Activated T-cell treated with anti-CD3 and anti-CD28 coated beads for 24 hours (primary cell): ENCODE measurements around the gene CCK.

Source experiments
- DNase-seq: peaks from one replicate; pipeline ENCODE4 v3.0.0-alpha.2; 2020; ENCODE audit warnings: low read depth

The CCK gene

GRCh38 chr3:42267878-42268277, 1.9 kb upstream of the CCK start:
- DNase-seq = no peak

- no peak for DNase-seq
Observed at GRCh38 chr3:42265059-42265991, 660 bp downstream of the CCK start.

- no peak for DNase-seq
Observed at GRCh38 chr3:42264399-42265058, 1.5 kb downstream of the CCK start.

DNA sequence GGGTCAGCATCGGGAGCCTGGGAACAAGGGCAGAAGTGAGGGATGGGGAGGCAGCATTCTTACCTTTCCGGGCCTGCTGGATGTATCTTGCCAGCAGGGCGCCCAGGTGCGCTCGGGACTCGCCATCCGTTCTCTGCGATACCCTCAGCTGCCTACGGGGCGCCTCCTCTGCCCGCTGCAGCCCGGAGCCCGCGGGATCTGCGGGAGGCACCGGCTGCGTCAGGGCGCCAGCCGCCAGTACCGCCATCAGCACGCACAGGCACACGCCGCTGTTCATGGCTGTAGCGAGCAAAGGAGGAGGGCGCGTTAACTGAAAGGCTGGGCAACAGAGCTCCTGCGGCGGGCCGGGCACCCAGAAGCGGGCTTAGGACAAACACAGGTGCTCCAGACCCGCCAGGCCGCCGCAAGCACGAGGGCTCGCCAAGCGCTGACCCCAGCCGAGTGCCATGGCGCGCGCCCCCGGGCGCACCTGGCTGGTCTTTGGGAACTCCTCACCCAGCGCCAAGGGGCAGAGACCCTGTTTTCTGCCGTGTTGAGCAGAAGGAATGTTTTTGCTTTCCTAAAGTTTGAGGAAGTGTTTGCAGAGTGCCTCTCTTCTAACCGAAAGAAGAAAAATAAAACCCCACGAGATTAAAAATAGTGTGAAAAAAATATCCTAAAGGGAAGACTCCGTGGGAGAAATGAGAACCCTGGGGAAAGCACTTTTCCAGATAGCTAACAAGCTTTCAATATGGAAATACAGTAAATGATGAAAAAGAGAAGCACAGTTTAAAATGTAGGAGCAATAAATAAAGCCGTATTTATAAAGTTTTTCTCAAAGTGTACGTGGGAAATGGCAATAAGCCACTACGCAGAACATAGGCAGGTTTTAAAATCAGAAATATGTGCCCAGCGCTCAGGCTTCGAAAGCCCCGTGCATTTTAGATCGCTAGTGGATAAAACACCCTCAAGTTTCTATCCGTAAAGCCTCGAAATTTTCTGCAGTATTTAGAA, 2.3 kb downstream of the CCK start:
- DNase-seq = no peak

DNA sequence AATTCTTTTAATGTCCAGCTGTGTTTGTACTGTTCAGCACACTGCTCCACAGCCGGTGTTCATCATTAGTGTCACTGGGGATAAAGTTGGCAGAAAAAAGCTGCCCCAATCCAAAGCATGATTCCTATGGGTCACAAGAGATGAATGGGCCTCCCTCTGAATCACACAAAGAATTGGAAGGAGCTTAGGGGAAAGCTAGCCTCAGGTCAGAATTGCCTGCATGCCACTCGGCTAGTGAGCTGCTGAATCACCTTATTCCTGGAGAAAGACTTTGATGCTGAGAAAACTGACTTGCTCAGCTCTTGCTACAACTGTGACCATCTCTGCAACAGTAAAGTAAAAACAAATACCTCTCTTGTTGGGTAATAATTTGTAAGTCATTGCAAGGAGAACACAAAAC, 3.5 kb downstream of the CCK start:
- no peak for DNase-seq

GRCh38 chr3:42257007-42257406, 9.0 kb downstream of the CCK start:
- DNase-seq = no peak

- no peak for DNase-seq
Observed at GRCh38 chr3:42256135-42256819, 9.7 kb downstream of the CCK start.

DNA sequence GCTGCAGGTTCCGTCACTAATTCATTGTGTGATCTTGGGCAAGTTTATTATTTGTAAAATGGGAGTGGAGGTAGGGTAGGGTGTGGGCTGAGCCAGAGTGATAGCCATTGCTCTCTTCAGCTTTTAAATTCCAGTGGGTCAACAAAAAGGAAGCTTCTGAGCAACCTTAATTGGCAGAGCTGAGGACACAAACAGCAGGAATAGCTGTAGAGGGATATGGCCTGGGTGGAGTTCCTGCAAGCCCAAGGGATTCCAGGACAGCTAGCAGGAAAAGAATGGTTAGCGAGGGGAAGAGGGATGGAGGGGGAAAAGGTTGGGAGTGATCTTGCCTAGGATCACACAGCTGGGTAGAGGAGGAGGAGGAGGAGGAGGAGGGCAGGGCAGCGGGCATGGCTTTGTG, 11.4 kb downstream of the CCK start:
- DNase-seq = no peak

GRCh38 chr3:42250761-42251160, 15.2 kb downstream of the CCK start:
- no peak for DNase-seq

DNA sequence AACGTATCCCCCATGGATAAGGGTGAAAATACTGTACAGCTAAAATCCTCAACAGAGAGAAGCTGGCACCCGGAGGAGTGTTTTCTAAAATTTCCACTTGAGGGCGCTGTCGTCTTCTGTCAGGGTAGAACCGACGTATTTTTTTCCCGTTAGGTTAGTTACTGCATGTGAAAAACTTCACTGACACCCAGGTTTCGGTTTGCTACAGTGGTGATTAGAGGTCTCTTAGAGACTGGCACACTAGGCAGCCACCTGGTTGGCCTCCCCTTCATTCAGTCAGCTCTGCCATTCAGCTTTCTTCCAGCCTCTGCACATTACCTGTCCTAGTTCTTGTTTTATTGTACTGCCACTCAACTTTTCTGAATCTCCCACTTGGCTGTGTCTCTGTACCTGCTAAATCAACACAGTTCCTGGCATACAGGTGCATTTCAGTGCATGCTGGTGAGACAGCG, 18.4 kb downstream of the CCK start:
- DNase-seq = peak; percentile 61

GRCh38 chr3:42246091-42246490, 19.9 kb downstream of the CCK start:
- no peak for DNase-seq

DNA sequence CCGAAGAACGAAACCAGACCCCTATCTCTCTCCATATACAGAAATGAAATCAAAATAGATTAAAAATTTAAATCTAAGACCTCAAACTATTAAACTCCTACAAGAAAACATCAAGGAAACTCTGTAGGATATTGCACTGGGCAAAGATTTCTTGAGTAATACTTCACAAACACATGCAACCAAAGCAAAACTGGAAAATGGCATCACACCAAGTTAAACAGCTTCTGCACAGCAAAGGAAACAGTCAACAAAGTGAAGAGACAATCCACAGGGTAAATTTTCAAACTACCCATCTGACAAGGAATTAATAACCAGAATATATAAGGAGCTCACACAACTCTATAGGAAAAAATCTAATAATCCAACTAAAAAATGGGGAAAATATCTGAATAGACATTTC, 29.4 kb downstream of the CCK start:
- DNase-seq = no peak

- DNase-seq = no peak
Observed at GRCh38 chr3:42235532-42235931, 30.5 kb downstream of the CCK start.

GRCh38 chr3:42230860-42231259, 35.1 kb downstream of the CCK start:
- no peak for DNase-seq

- no peak for DNase-seq
Observed at GRCh38 chr3:42229942-42230688, 35.9 kb downstream of the CCK start.

GRCh38 chr3:42229266-42229941, 36.6 kb downstream of the CCK start:
- no peak for DNase-seq

- DNase-seq = no peak
Observed at GRCh38 chr3:42228796-42229195, 37.2 kb downstream of the CCK start.

- DNase-seq = no peak
Observed at GRCh38 chr3:42226470-42227425, 39.2 kb downstream of the CCK start.
